ENCODE data around the gene SPDEF.

Gene SPDEF

GRCh38 chr6:34509782-34510181 lies 46.3 kb downstream of the SPDEF start:
- Histone ChIP-seq H2BK12ac (ENCODE audit: low read length) (no peak overlapping the region), H3K79me1 (ENCODE audit: low read length) (no peaks in the 10 kb centered on the region), H3K9ac (ENCODE audit: low read length) (no peak overlapping the region), H3K9me3 (ENCODE audit: insufficient read depth, low read depth, low read length) (no peaks in the 10 kb centered on the region), H3K14ac (ENCODE audit: low read length) (no peak overlapping the region), H3K4ac (ENCODE audit: low read depth, low read length) (no peak overlapping the region), H4K8ac (ENCODE audit: low read depth, low read length) (no peak overlapping the region), H3K27me3 (ENCODE audit: insufficient read depth, low read length) (peaks cover 5% of the 10 kb centered on the region), H3K23ac (ENCODE audit: low read length) (no peak overlapping the region), H2AK5ac (ENCODE audit: low read length) (no peak overlapping the region), H3K36me3 (ENCODE audit: control insufficient read depth in 1 of 2, insufficient read depth in 2 of 2, low read length in 2 of 2) (no peaks in the 10 kb centered on the region), H2BK5ac (ENCODE audit: low read depth, low read length, poor library complexity) (no peak overlapping the region), H3K27ac (ENCODE audit: low read depth, low read length) (no peak overlapping the region), H3K18ac (ENCODE audit: low read length) (no peak overlapping the region), H2BK120ac (ENCODE audit: insufficient read depth, low read length, poor library complexity) (no peak overlapping the region), H3K4me3 (ENCODE audit: low read depth, low read length) (no peak overlapping the region), H3K4me2 (ENCODE audit: low read length) (no peak overlapping the region), H4K91ac (ENCODE audit: low read depth, low read length) (no peak overlapping the region), H3K4me1 (ENCODE audit: control insufficient read depth in 1 of 2, insufficient read depth in 2 of 2, low read length in 2 of 2) (peaks cover 0 to under 1% of the 10 kb centered on the region in 2 experiments), H3K79me2 (ENCODE audit: control insufficient read depth, insufficient read depth, low read length, poor library complexity) (no peaks in the 10 kb centered on the region), H2AFZ (ENCODE audit: insufficient read depth, low read length, poor library complexity) (no peak overlapping the region), H4K12ac (ENCODE audit: low read depth, low read length) (no peak overlapping the region)
- no peak for DNase-seq
- WGBS (ENCODE audit: extremely low coverage, insufficient coverage, insufficient read length): no CpG with 5 or more reads among the region's 4 CpGs

- no peak overlapping the region for H2AFZ ChIP-seq (ENCODE audit: insufficient read depth, low read length, poor library complexity)
Measured at GRCh38 chr6:34508425-34508824, 47.7 kb downstream of the SPDEF start.

GRCh38 chr6:34506718-34507117 lies 49.4 kb downstream of the SPDEF start:
- H3K27me3 ChIP-seq (ENCODE audit: insufficient read depth, low read length): no peaks in the 10 kb centered on the region
- H4K91ac ChIP-seq (ENCODE audit: low read depth, low read length): no peak overlapping the region
- no peaks in the 10 kb centered on the region for H3K79me2 ChIP-seq (ENCODE audit: control insufficient read depth, insufficient read depth, low read length, poor library complexity)
- no peak overlapping the region for H2BK5ac ChIP-seq (ENCODE audit: low read depth, low read length, poor library complexity)
- H3K79me1 ChIP-seq (ENCODE audit: low read length): no peaks in the 10 kb centered on the region
- no peak overlapping the region for H3K4ac ChIP-seq (ENCODE audit: low read depth, low read length)
- no peak overlapping the region for H3K18ac ChIP-seq (ENCODE audit: low read length)
- no peak overlapping the region for H2BK120ac ChIP-seq (ENCODE audit: insufficient read depth, low read length, poor library complexity)
- no peak overlapping the region for H3K27ac ChIP-seq (ENCODE audit: low read depth, low read length)
- no CpG with 5 or more reads among the region's 5 CpGs for WGBS (ENCODE audit: extremely low coverage, insufficient coverage, insufficient read length)
- no peak overlapping the region for H3K4me3 ChIP-seq (ENCODE audit: low read depth, low read length)
- H3K9me3 ChIP-seq (ENCODE audit: insufficient read depth, low read depth, low read length): peaks cover 1% of the 10 kb centered on the region
- no peak for DNase-seq
- H3K4me2 ChIP-seq (ENCODE audit: low read length): no peak overlapping the region
- no peaks in the 10 kb centered on the region for H3K36me3 ChIP-seq (ENCODE audit: control insufficient read depth in 1 of 2, insufficient read depth in 2 of 2, low read length in 2 of 2)
- H3K23ac ChIP-seq (ENCODE audit: low read length): no peak overlapping the region
- H3K9ac ChIP-seq (ENCODE audit: low read length): no peak overlapping the region
- H2AK5ac ChIP-seq (ENCODE audit: low read length): no peak overlapping the region
- no peak overlapping the region for H3K14ac ChIP-seq (ENCODE audit: low read length)
- no peak overlapping the region for H2AFZ ChIP-seq (ENCODE audit: insufficient read depth, low read length, poor library complexity)
- H4K12ac ChIP-seq (ENCODE audit: low read depth, low read length): no peak overlapping the region
- H3K4me1 ChIP-seq (ENCODE audit: control insufficient read depth in 1 of 2, insufficient read depth in 2 of 2, low read length in 2 of 2): no peaks in the 10 kb centered on the region
- no peak overlapping the region for H2BK12ac ChIP-seq (ENCODE audit: low read length)
- H4K8ac ChIP-seq (ENCODE audit: low read depth, low read length): no peak overlapping the region

More at GRCh38 chr6:34508425-34508824, 47.7 kb downstream of the SPDEF start:
- Histone ChIP-seq H3K14ac (ENCODE audit: low read length) (no peak overlapping the region), H4K8ac (ENCODE audit: low read depth, low read length) (no peak overlapping the region), H2BK120ac (ENCODE audit: insufficient read depth, low read length, poor library complexity) (no peak overlapping the region), H2BK12ac (ENCODE audit: low read length) (no peak overlapping the region), H4K91ac (ENCODE audit: low read depth, low read length) (no peak overlapping the region), H3K4ac (ENCODE audit: low read depth, low read length) (no peak overlapping the region), H2AK5ac (ENCODE audit: low read length) (no peak overlapping the region), H3K4me1 (ENCODE audit: control insufficient read depth in 1 of 2, insufficient read depth in 2 of 2, low read length in 2 of 2) (no peaks in the 10 kb centered on the region), H3K36me3 (ENCODE audit: control insufficient read depth in 1 of 2, insufficient read depth in 2 of 2, low read length in 2 of 2) (no peaks in the 10 kb centered on the region), H3K9ac (ENCODE audit: low read length) (no peak overlapping the region), H3K4me2 (ENCODE audit: low read length) (no peak overlapping the region), H3K79me1 (ENCODE audit: low read length) (no peaks in the 10 kb centered on the region), H3K79me2 (ENCODE audit: control insufficient read depth, insufficient read depth, low read length, poor library complexity) (no peaks in the 10 kb centered on the region), H3K23ac (ENCODE audit: low read length) (no peak overlapping the region), H3K27me3 (ENCODE audit: insufficient read depth, low read length) (no peaks in the 10 kb centered on the region), H3K27ac (ENCODE audit: low read depth, low read length) (no peak overlapping the region), H3K9me3 (ENCODE audit: insufficient read depth, low read depth, low read length) (no peaks in the 10 kb centered on the region), H3K18ac (ENCODE audit: low read length) (no peak overlapping the region), H4K12ac (ENCODE audit: low read depth, low read length) (no peak overlapping the region), H2BK5ac (ENCODE audit: low read depth, low read length, poor library complexity) (no peak overlapping the region), H3K4me3 (ENCODE audit: low read depth, low read length) (no peak overlapping the region)
- DNase-seq: no peak
- WGBS (ENCODE audit: extremely low coverage, insufficient coverage, insufficient read length): no CpG with 5 or more reads among the region's 3 CpGs

GRCh38 chr6:34497411-34497810 lies 58.7 kb downstream of the SPDEF start:
- H3K4me1 ChIP-seq (ENCODE audit: control insufficient read depth in 1 of 2, insufficient read depth in 2 of 2, low read length in 2 of 2): no peaks in the 10 kb centered on the region
- no peak overlapping the region for H2BK5ac ChIP-seq (ENCODE audit: low read depth, low read length, poor library complexity)
- no peaks in the 10 kb centered on the region for H3K79me1 ChIP-seq (ENCODE audit: low read length)
- no peak overlapping the region for H3K4ac ChIP-seq (ENCODE audit: low read depth, low read length)
- no peak overlapping the region for H4K91ac ChIP-seq (ENCODE audit: low read depth, low read length)
- H3K14ac ChIP-seq (ENCODE audit: low read length): no peak overlapping the region
- H3K27ac ChIP-seq (ENCODE audit: low read depth, low read length): no peak overlapping the region
- H4K12ac ChIP-seq (ENCODE audit: low read depth, low read length): no peak overlapping the region
- H4K8ac ChIP-seq (ENCODE audit: low read depth, low read length): no peak overlapping the region
- no peak for DNase-seq
- H2BK120ac ChIP-seq (ENCODE audit: insufficient read depth, low read length, poor library complexity): no peak overlapping the region
- no peak overlapping the region for H2AFZ ChIP-seq (ENCODE audit: insufficient read depth, low read length, poor library complexity)
- no peaks in the 10 kb centered on the region for H3K36me3 ChIP-seq (ENCODE audit: control insufficient read depth in 1 of 2, insufficient read depth in 2 of 2, low read length in 2 of 2)
- peaks cover 4% of the 10 kb centered on the region for H3K9me3 ChIP-seq (ENCODE audit: insufficient read depth, low read depth, low read length)
- H3K4me3 ChIP-seq (ENCODE audit: low read depth, low read length): no peak overlapping the region
- H3K27me3 ChIP-seq (ENCODE audit: insufficient read depth, low read length): no peaks in the 10 kb centered on the region
- H3K4me2 ChIP-seq (ENCODE audit: low read length): no peak overlapping the region
- no peak overlapping the region for H2BK12ac ChIP-seq (ENCODE audit: low read length)
- H3K79me2 ChIP-seq (ENCODE audit: control insufficient read depth, insufficient read depth, low read length, poor library complexity): no peaks in the 10 kb centered on the region
- no CpG with 5 or more reads among the region's 10 CpGs for WGBS (ENCODE audit: extremely low coverage, insufficient coverage, insufficient read length)
- no peak overlapping the region for H3K9ac ChIP-seq (ENCODE audit: low read length)
- no peak overlapping the region for H2AK5ac ChIP-seq (ENCODE audit: low read length)
- H3K23ac ChIP-seq (ENCODE audit: low read length): no peak overlapping the region
- H3K18ac ChIP-seq (ENCODE audit: low read length): no peak overlapping the region

Measured in trophoblast cell (in vitro differentiated cells and primary cell).